Measurements from ENCODE around the gene RHEB.

RHEB gene

DNA sequence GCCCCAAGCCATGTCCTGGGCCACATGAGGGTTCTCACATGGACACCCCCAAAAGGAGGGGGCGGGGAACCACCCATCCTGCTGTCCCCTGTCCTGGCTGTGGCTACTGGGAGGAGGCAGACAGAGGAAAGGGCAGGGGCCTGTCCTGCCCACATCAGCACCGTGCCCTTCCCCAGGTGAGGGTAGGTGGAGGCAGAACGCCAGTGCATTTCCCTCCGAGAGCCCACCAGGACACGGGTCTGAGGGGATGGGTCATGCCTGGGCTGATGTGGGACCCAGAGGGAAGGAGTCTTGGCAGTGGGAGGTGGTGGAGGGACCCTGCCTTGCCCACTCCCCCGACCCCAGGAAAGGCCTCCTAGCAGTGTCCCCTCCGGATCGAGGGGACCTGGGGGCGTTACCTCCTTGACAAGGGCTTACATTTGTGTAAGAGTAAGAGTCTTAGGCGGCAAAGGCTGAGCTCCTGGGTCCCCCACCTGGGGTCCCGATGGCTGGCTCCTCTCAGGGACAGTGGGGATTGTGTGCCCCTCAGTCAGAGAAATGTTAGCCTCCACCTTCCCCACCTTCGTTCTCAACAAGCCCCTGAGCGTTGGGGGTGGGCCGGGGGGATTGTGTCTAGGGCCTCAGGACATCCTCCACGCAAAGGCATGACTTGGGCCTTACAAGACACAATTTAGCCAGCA, 85.8 kb downstream of the RHEB start:
- no peak for TF ChIP-seq EZH2phosphoT487 (IDR thresholded peaks at IDR 0.05; ENCODE audit: borderline replicate concordance, low read length)
- no peak for TF ChIP-seq CTCF (IDR thresholded peaks at IDR 0.05; ENCODE audit: low read depth, low read length, poor library complexity, severe bottlenecking)
- no peaks in the 10 kb centered on the region for H3K27me3 ChIP-seq (ENCODE audit: control insufficient read depth, low read length)
- H3F3A ChIP-seq (ENCODE audit: control insufficient read depth, insufficient read depth) = no peaks in the 10 kb centered on the region
- H3K4me2 ChIP-seq (ENCODE audit: low read length) = no peak overlapping the region
- H3K9me2 ChIP-seq (replicated peaks; ENCODE audit: control insufficient read depth, low read length) = no peaks in the 10 kb centered on the region
- H3K9me3 ChIP-seq (ENCODE audit: control insufficient read depth, insufficient read depth, low read length) = no peaks in the 10 kb centered on the region
- no peaks in the 10 kb centered on the region for H3K36me3 ChIP-seq (ENCODE audit: control insufficient read depth, low read length)
- no peak overlapping the region for H3K4me3 ChIP-seq (ENCODE audit: low read length)
- H4K20me1 ChIP-seq (ENCODE audit: control insufficient read depth, insufficient read depth, low read depth, low read length) = no peaks in the 10 kb centered on the region
- no peaks in the 10 kb centered on the region for H3K79me2 ChIP-seq (ENCODE audit: control insufficient read depth, low read length)
- H3K4me1 ChIP-seq (ENCODE audit: control insufficient read depth, low read length) = peaks cover 22% of the 10 kb centered on the region
- H3K27ac ChIP-seq (ENCODE audit: low read depth, low read length) = no peak overlapping the region

GRCh38 chr7:151432658-151433521, 86.8 kb downstream of the RHEB start:
- H3K79me2 ChIP-seq (ENCODE audit: control insufficient read depth, low read length) = no peaks in the 10 kb centered on the region
- H3K9me2 ChIP-seq (replicated peaks; ENCODE audit: control insufficient read depth, low read length) = no peaks in the 10 kb centered on the region
- no peaks in the 10 kb centered on the region for H4K20me1 ChIP-seq (ENCODE audit: control insufficient read depth, insufficient read depth, low read depth, low read length)
- no peaks in the 10 kb centered on the region for H3F3A ChIP-seq (ENCODE audit: control insufficient read depth, insufficient read depth)
- H3K4me1 ChIP-seq (ENCODE audit: control insufficient read depth, low read length) = peaks cover 23% of the 10 kb centered on the region
- H3K27me3 ChIP-seq (ENCODE audit: control insufficient read depth, low read length) = no peaks in the 10 kb centered on the region
- H3K27ac ChIP-seq (ENCODE audit: low read depth, low read length) = no peak overlapping the region
- no peaks in the 10 kb centered on the region for H3K36me3 ChIP-seq (ENCODE audit: control insufficient read depth, low read length)
- H3K9me3 ChIP-seq (ENCODE audit: control insufficient read depth, insufficient read depth, low read length) = no peaks in the 10 kb centered on the region
- TF ChIP-seq EZH2phosphoT487 (IDR thresholded peaks at IDR 0.05; ENCODE audit: borderline replicate concordance, low read length) (no peak), CTCF (IDR thresholded peaks at IDR 0.05; ENCODE audit: low read depth, low read length, poor library complexity, severe bottlenecking) (peak; percentile 42)
- H3K4me2 ChIP-seq (ENCODE audit: low read length) = no peak overlapping the region
- H3K4me3 ChIP-seq (ENCODE audit: low read length) = no peak overlapping the region

DNA sequence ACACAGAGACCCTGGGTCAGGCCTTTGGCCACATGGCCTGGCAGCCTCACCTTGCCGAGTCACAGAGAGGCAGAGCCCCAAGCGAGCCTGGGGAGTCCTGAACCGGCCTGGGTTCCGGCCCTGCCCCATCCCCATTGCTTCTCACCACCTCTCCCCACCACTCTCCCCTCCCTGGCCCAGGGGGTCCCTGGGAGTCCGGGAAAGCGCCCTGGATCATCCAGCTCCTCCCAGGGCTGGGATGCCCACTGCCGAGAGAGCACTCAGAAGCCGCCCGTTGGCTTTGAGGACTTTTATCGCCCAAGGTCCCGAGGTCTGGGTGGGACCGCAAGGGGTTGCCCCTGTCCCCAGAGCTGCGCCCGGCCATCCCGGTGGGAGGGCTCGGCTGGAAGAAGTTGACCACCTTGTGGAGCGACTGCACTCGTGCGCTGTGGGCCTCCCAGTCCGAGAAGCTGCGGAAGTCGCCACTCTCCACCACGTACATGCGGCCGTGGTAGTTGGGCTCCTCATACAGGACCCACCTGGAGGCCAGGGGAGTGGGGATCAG, 87.9 kb downstream of the RHEB start:
- Histone ChIP-seq H3K4me3 (ENCODE audit: low read length) (no peak overlapping the region), H3K9me3 (ENCODE audit: control insufficient read depth, insufficient read depth, low read length) (no peaks in the 10 kb centered on the region), H3K9me2 (replicated peaks; ENCODE audit: control insufficient read depth, low read length) (no peaks in the 10 kb centered on the region), H3K4me1 (ENCODE audit: control insufficient read depth, low read length) (peaks cover 23% of the 10 kb centered on the region), H3F3A (ENCODE audit: control insufficient read depth, insufficient read depth) (no peaks in the 10 kb centered on the region), H3K4me2 (ENCODE audit: low read length) (no peak overlapping the region), H3K36me3 (ENCODE audit: control insufficient read depth, low read length) (no peaks in the 10 kb centered on the region), H4K20me1 (ENCODE audit: control insufficient read depth, insufficient read depth, low read depth, low read length) (no peaks in the 10 kb centered on the region), H3K79me2 (ENCODE audit: control insufficient read depth, low read length) (no peaks in the 10 kb centered on the region), H3K27ac (ENCODE audit: low read depth, low read length) (no peak overlapping the region), H3K27me3 (ENCODE audit: control insufficient read depth, low read length) (no peaks in the 10 kb centered on the region)
- TF ChIP-seq CTCF (IDR thresholded peaks at IDR 0.05; ENCODE audit: low read depth, low read length, poor library complexity, severe bottlenecking) (no peak), EZH2phosphoT487 (IDR thresholded peaks at IDR 0.05; ENCODE audit: borderline replicate concordance, low read length) (no peak)
